Inferior parietal cortex (tissue), 1 donor: Measurements from ENCODE around the gene TELO2.

ENCODE experiments used
- DNase-seq: peaks from one replicate; pipeline ENCODE4 v3.0.0-alpha.2; 2016; ENCODE audit errors: extremely low spot score

Gene TELO2

DNA sequence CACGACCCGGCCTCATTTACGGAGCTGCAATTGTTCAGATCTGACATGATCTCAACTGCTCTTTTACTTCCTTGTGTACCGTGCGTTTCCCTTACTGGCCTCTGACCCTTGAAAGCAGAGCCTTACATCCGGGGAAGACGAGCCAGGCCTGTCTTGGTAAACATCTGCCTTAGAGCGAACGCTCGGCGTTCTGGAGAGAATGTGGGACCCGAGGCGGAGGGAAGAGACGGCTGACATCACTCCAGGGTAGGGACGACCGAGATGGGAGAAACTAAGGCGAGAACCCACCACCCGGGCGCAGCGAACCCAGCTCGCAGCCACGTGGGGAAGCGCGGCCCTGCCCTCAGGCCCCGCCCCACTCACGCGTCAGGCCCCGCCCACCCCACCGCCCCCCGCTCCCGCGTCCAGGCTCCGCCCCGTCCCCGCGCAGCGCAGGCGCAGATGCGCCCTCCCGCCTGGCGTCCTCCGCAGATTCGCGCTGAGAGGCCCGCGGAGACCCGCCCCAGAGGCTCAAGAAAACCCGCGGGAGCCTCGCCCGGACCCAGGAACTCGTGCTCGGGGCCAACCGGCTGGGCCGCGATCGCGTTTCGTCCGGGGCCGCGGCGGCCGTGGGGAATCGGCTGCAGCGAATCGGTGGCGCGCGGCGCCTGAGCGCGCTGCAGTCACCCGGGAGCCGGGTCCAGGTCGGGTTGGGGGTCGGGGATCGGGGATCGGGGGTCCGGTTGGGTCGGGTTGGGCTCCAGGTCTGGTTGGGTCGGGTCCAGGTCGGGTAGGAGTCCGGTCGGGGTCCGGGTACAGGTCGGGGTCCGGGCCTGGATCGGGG, at the start of gene TELO2:
Gene TELO2 (plus strand): TSS at position 438 of the 823 bp plus-strand sequence. CDS start 922 bp downstream, outside the sequence.
- peak; percentile 79 for DNase-seq

DNA sequence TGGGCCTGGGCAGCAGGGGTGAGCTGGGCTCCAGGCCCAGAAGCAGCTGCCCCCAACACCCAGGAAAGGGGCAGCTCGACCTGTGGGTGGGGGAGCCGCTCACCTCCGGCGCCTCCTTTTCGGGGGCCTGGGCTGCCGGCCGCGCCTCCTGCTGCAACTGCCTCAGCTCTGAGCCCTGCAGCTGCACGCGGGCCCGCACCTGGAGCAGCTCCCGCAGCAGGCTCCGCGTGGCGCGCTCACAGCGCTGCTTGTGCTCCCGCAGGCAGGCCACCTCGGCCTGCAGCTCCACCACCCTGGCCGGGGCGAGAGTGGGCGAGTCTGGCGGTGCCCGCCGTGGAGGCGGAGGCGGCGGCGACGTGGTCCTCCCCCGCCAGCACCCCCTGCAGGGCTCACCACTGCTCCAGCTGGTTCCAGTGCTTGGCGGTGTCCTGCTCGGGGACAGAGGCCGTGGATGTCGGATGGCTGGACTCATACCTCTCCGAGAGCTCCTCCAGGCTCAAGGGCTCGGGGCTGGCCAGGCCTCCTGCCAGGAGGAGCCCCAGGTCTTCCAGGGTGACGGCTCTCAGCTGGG, 49.7 kb upstream of the TELO2 start:
- DNase-seq, result no peak

DNA sequence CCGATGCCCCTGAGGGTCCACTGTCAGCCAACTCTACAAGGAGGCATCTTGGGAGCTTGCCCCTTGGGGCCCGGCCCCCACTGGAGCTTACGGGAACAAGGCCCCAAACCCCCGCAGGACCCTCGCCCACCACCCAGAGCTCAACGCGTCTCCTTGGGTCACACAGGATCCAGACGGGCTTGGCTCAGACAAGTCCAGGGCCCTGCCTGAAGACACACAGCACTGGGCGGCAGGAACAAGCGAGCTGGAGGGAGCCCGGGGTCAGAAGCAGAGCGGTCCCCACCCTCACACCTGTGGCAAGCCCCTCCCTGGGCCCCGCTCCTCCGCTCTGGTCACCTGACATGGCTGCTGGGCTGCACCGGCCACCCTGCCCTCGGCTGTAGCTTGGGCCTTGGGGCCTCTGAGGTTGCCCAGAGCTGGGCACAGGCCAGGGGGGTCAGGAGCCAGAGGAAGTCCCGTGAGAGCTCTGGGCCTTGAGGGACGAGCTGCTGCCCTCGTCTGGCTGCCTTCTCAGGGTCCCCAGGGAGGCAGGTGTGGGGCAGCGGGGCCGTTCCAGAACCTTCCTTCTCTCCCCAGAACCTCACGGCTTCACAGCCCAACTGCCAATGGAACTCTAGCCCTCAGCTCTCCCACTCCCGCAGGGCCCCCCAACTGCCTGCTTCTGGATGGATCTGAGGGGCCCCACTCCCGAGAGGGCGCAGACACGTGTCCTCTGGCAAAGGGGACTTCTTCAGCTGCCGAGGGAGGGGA, 49.0 kb upstream of the TELO2 start, which contains the start of gene CCDC154:
Gene CCDC154 (minus strand): TSS at position 577 of the 750 bp plus-strand sequence. CDS start 234 bp downstream, at position 343.
- no peak for DNase-seq

DNA sequence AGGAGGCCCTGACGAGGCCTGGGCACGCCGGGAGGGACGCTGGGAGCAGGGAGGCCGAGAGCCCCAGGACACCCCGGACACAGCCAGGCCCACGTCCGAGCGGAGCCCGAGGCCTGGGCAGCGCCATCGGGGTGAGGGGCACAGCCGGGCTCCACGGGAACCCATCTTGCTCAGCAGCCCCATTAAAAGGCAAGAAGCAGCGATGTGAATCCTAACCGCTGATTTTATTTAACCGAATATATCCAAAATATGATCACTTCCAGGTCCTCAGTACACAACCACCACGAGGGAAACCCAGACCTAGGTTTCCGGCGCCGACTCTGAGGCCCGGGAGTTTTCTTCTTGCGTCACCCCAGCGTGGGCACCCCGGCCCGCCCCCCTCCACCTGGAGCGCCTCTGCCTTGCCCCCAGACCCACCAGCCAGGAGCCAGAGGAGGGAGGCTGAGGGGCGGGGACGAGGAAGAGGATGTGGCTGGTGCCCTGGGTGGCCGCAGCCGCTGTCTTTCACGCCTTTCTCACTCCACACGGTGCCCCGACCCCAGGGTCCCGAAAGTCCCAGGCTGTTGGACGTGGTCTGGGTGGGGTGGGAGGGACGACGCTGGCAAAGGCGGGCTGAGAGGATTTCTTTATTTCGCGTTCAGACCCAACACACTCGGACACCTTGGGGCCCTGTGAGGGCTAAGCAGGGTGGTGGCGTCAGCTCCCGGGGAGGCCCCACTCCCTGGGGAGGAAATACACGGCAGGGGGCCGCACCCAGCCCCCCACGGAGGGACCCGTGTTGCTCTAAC, 48.2 kb upstream of the TELO2 start:
- no peak for DNase-seq

DNA sequence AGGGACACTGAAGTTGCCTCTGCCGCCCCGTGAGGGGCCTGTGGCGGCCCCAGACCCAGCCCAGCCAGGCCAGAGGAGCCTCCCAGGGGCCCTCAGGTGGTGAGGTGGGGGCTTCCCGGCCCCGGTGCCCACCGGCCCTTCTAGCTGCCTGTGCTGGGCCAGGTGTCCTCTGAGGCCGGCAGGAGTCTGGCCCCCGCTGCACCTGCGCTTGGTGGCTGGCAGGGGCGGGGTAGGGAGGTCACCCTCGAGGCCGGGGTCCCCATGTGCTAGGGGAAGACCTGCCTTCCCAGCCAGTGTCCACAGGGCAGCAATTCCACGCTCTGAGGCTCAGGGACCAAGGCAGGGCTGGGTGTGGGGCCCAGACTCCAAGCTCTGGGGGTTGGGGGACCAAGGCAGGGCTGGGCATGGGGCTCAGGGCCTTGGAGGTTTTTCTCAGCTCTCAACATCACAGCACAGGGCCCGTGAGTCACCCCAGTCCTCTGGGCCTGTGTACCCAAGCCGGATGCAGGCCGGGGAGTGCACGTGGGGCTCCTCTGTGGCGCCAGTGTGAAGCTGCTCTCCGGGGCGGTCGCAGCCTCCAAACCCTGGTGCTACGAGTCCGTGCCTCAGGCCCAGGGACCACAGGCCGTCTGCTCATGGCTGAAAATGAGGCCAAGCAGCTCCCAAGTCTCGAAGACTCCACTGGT, 47.5 kb upstream of the TELO2 start:
- no peak for DNase-seq

DNA sequence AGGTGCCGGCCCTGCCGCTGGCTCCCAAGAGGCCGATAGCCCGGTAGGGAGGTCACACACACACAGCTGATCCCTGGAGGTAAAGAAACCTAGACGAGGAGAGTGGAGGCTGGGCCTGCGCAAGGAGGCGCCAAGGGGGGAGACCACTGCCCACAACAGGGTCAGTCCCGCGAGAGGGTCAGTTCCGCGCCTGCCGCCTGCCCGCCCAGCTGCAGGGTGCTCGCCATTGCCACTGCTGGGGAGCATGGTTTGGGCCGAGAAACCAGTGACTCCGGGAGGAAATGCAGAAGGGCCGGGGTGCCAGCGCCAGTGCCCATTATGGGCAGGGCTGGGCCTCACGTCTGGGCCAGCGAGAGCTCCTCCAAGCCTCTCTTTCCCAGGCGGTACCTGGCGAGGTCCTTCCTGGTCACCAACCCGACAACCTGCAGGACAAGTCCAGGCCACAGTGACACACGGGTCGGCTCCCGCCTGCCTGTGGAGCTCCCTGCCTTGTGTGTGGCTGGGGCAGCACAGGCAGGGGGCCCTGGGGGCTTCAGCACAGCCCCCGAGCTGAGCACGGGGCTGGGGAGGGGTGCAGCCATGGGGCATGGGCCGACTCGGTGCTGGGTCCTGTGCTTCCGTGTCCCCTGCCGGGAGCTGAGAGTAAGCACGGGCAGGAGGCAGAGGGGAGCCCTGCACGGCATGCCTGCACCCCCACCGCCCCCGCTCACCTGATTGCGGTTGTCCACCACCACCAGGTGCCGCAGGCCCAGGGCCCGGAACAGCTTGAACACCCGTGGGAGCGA, 46.7 kb upstream of the TELO2 start:
- DNase-seq, result no peak

DNA sequence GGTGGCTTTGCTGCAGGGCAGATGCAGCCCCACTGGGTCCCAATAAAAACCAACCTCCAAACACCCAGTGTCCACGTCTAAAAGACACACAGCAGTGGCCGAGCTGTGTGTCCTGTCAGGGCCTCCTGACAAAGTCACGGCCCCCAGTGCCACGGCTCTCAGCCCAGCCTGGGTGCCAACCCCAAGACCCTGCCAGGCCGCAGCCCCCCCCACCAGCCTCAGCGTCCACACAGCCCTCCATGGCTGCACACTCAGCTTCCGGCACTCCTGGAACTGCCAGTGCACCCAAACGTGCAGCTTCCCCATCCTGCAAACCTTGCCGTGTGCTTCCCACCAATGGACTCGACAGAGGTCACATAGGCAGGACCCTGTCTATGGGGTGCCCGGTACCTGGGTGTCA, 45.2 kb upstream of the TELO2 start:
- DNase-seq, result no peak

DNA sequence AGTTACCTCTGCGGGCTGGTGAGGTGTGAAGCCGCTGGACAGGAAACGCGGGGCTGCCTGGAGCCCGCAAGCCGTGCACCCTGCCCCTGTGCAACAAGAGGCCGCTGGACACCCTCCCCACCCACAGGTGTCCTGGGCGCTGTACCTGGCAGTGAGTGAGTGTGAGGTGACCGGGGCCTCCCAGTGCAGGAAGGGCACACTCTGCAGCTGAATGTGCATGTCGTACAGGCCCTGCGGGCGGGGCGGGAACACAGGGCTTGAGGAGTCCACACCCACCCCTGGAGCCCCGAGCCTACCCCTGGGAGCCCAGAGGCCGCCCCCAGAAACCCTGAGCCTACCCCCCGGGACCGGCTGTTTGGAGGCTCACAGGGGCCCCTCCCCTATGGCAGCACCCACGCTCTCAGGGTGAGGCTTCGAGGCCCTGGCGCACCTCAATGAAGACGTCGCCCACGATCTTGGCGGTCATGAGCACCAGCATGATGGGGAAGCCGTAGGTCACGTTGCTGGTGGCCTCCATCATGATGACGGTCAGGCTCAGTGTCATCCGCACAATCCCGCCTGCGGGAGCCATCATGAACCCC, 44.5 kb upstream of the TELO2 start:
- DNase-seq, result no peak

DNA sequence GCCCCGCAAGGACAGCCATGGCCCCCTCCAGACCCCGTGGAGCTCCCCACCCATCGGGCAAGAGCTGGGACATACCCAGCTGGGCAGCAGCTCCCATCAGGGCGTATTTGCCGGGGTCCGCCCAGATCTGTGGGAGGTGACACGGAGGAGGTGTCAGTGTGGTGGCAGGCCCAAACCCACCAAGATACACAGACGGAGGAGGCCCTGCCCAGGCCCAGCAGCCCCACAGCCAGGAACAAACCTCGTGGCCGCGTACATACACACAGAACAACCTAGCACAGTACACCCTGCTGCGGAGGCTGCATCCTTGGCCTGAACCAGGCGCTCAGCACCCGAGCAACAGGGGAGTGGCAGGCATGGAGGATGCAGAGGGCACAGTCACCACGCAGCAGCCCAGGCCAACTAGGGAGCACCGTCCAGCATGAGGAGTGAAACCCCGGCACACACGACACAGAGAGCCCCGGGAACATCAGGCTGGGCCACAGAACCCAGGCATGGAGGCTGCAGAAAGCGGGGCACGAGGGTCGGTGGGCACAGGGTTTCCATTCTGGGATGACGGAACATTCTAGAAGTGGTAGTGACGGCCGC, 43.9 kb upstream of the TELO2 start:
- DNase-seq, result no peak

DNA sequence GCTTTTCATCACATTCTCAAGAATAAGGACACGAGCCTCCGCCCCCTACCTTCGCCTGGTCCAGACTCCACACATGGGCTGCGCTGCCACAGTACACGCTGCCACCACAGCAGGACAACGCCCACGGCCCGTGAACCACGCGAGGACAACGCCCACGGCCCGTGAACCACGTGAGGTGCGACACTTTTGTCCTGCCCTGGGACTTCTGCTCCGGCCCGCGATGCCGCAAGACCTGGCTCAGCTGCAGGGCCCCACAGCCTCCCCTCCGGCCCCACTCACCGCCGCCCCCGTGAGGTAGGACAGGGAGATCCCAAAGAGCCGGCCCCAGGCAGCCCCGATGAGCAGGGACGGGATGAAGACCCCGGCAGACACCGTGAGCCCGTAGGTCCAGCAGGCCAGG, 42.9 kb upstream of the TELO2 start:
- no peak for DNase-seq

DNA sequence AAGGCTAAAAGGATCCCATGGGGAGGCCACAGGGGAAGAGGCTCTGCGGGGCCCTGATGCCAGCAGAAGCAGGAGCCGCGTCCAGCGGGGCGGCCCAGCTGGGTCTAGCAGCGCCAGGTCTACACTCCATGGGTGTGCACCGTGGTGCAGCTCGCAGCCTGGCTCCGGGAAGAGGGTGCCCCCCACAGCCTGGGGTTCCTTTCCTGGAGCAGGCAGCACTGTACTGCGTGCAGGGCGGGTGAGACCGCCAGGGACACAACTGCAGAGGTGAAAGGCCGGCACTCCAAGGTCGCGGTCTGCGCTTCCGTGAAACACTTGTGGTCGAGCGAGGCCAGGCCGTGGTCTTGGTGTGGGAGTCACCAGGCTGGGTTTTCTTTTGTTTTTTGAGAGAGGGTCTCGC, 42.3 kb upstream of the TELO2 start:
- no peak for DNase-seq

DNA sequence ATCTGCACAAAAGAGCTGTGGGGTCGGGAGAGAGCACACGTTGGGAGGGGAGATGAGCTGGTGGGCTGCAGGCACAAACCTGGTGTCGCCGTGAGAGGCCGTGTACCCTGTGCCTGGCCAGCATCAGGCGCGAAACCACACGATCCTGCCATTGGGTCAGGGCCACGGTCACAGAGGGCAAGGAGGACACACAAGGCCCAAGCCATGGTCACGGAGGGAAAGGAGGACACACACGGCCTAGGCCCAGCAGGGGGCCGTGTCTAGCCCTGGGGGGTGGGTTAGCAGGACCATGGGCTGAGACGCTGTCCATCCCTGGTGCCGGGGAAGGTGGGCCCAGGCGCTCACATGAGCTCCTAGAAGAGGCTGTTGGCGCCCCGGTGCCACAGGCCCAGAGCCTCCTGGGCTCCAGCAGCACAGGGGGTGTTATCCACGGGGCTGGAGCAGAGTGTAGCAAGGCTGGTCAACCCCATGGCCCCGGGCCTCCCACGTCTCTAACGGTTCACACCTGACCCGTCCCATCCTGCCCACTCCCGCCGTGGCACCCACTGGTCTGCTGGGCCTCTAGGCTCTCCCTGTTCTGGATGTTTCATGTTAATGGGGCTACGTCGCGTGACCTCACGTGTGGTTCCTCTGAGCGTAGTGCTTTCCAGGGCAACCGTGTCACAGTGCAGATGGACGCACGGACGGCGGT, 41.3 kb upstream of the TELO2 start:
- no peak for DNase-seq

DNA sequence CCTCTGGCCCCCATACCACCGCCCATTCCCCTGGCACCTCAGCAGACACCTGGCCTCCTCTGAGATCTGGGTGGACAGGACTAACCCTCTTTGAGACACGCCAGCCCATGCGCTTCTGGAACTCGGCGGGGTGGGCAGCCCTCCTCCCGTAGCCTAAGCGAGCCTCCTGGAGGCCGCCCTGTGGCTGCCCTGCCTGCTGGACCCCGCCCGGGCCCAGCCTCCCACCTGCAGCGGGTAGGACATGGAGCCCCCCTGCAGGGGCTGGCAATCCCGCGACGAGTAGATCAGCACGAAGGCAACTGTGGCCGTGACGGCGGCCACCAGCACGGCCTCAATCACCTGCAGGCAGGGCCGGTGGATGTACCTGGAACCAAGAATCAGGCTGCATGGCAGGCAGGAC, 40.6 kb upstream of the TELO2 start:
- DNase-seq, result no peak

DNA sequence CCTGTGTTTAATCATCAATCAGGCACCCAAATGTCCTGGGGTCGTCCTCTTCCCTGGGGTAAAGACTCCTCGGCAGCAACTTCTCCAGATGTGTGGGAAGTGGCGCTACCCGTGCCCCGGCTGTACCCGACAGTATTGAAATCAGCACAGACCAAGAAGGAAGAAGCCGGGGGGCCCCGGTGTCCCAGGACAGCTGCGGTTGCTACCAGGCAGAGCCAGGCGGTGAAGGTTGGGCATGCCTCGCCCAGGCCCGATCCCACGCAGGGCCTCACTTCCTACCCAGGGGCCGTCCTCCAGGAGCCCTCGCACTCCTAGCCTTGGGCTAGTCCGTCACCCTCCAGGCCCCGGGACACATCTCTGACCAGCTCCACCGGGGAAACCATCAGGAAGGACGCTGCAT, 39.8 kb upstream of the TELO2 start:
- DNase-seq, result no peak

DNA sequence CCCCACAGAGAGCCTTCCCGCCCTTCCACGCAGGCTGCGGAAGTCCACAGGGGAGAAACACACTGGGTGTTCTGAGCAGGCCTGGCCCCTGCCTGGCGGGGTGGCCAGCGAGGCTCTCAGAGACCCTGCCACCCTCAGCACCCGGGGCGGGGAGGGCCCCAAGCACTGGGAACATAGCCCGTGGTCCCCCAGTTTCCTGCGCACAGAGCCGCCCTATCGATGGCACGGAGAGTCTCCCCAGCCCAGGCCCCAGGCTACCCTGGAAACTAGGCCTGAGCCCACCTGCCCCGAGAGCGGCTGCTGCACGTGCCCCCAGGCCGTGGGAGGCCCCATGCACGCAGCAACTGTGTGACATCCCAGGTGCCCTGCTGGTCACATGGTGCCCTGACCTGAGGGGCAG, 38.6 kb upstream of the TELO2 start:
- no peak for DNase-seq

DNA sequence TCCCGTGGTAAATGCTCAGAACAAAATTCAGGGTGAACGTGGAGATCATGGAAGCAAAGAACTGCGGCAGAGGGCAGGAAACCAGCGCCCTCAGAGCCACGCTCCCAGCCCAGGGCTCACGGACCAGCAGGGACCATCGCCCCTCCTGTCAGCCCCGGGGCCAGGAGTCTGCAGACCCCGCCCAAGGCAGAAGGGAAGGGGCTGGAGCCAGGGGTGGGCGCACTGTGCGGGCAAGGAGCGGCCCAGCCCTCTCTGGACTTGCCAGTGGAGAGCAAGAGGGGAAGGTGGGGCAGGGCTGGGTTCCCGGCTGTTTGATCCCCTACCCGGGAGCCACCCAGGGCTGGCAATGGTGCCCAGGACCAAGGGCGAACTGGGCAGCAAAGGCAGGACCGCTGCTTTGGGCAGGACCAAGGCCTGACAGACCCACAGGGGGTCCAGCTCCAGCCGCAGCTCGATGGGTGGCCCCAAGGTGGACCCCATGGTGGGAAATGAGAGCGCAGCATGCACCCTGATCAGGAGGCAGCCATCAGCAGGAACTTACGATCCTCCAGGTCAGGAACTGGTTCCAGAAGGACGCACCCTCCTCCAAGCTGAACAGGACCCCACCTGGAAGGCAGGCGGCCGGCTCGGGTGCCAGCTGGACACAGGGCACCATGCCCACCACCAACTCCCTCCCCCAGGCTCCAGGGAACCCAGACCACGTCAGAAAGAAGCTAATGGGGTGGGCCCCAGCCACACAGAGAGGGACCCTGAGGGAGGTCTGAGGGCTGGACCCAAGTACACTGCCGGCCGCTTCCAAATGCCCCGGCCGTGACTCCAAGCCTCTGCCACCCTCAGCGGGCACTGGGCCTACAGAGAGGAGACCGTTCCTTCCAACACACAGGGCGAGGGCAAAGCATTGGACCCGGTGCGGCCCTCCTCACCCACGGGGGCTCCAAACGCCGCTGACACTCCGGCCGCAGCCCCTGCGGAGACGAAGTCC, 37.7 kb upstream of the TELO2 start:
- DNase-seq, result no peak

DNA sequence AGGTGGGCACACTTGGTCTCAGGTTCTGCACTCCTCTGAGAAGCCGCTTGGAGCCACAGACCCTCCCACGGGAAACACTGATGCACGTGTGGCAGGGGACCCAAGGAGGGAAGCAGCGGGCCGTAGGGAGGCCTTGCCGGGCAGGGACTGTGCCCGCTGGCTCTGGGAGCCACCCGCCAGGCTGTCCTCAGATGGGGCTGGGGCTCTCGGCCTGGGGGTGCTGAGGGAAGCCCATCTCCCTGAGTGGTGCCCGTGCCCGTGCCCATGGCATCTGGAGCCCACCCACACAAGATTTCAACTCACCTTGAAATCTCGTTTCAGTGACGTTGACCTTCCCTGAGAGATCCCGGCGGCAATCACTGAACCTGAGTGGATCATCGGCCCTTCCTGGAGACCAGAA, 36.2 kb upstream of the TELO2 start:
- DNase-seq, result no peak
